ENCODE measurements around the gene BACH2.

BACH2 gene

DNA sequence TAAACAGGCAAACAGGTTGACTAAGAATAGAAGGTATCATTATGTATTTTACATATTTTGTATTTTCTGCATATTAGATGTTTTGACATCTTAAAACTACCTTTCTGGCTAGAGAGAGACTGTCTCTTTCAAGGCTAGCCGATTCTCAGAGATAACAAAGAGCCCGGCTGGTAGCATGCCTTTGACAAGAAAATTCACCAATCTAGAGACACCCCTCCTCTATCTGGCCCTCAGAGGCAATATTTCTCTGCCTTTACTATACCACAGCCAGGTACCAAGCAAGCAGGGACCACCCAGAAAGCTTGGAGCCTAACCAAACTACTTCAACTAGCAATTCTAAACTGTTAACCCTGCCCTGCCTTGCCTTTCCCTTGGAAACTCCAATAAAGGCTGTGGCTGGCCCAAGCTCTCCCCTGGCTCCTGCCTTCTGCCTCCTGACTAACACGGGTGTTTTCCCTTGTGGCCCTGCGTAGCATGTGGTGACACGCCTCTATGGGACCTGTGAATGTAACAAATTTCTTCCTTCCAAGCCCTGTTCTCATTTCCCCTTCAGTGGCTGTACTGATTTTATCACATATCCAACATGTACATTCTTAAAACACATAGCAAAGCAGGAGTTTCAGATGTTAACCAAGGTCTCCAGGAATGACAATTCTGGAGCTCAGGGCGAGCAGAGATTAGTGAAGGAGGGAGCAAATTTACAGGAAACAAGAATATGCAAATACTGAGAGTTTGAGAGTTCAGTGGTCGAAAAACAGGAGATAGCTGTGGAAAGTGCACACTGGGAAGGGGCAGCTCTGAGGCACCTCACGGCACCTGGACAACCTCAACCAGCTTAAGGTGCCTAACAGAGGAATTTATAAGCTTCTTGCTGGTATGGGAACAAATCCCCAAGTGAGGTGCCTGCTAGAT is 120.8 kb downstream of the BACH2 start:
- Histone ChIP-seq H3K27me3 (ENCODE audit: low read length) (no peaks in the 10 kb centered on the region), H3K79me2 (ENCODE audit: insufficient read depth, low read length) (no peaks in the 10 kb centered on the region), H3K4me2 (ENCODE audit: low read depth, low read length, poor library complexity, severe bottlenecking) (peak overlapping the region; percentile 15)

DNA sequence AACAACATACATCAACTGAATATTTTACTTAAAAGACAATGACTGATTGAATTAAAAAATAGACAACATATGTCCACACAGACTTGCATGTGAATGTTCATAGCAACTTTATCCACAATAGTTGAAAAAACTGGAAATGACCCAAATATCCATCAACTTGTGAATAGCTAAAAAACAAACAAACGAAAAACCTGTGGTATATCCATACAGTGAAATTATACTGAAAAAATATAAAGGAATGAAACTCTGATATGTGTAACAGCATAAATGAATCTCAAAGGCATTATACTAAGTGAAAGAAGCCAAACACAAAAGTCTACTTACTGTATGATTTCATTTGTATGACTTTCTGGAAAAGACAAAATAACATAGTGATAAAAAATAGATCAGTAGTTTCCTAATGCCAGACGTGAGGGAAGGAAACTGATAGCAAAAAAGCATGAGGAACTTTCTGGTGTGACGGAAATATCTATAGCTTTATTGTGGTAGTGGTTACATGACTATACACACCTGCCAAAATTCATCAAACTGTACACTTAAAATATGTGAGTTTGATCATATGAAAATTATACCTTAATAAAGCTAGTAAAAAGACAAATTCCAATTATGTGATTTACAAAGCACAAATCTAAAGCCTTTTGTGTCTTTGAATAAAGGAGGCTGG is 123.2 kb downstream of the BACH2 start:
- H3K27ac ChIP-seq (ENCODE audit: low read depth, low read length) = no peak overlapping the region
- H2AFZ ChIP-seq (ENCODE audit: low read depth, low read length, severe bottlenecking) = no peak overlapping the region
- H4K20me1 ChIP-seq (ENCODE audit: low read depth, low read length) = no peaks in the 10 kb centered on the region
- no peak overlapping the region for H3K4me2 ChIP-seq (ENCODE audit: low read depth, low read length, poor library complexity, severe bottlenecking)
- H3K9me2 ChIP-seq (replicated peaks; ENCODE audit: insufficient read depth, low read length) = no peaks in the 10 kb centered on the region
- H3K9me3 ChIP-seq (ENCODE audit: insufficient read depth, low read length) = no peaks in the 10 kb centered on the region
- H3K27me3 ChIP-seq (ENCODE audit: low read length) = no peaks in the 10 kb centered on the region
- TF ChIP-seq, protein P1, sequence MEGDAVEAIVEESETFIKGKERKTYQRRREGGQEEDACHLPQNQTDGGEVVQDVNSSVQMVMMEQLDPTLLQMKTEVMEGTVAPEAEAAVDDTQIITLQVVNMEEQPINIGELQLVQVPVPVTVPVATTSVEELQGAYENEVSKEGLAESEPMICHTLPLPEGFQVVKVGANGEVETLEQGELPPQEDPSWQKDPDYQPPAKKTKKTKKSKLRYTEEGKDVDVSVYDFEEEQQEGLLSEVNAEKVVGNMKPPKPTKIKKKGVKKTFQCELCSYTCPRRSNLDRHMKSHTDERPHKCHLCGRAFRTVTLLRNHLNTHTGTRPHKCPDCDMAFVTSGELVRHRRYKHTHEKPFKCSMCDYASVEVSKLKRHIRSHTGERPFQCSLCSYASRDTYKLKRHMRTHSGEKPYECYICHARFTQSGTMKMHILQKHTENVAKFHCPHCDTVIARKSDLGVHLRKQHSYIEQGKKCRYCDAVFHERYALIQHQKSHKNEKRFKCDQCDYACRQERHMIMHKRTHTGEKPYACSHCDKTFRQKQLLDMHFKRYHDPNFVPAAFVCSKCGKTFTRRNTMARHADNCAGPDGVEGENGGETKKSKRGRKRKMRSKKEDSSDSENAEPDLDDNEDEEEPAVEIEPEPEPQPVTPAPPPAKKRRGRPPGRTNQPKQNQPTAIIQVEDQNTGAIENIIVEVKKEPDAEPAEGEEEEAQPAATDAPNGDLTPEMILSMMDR (IDR thresholded peaks at IDR 0.05; ENCODE audit: insufficient read depth, low read length, poor library complexity, severe bottlenecking) = no peak
- TF ChIP-seq EZH2phosphoT487 (conservative IDR thresholded peaks at IDR 0.05; ENCODE audit: low read length) = no peak
- no peaks in the 10 kb centered on the region for H3K79me2 ChIP-seq (ENCODE audit: insufficient read depth, low read length)
- no peak overlapping the region for H3K9ac ChIP-seq (ENCODE audit: low read length)
- no peak overlapping the region for H3K4me3 ChIP-seq (ENCODE audit: insufficient read depth, low read length, poor library complexity, severe bottlenecking)
- H3F3A ChIP-seq (ENCODE audit: insufficient read depth) = no peaks in the 10 kb centered on the region; the same call in 1 of the 2 replicates
- H3K36me3 ChIP-seq (ENCODE audit: low read length) = peaks cover 5% of the 10 kb centered on the region; the same call in 1 of the 2 replicates

More for the DNA sequence above, 120.8 kb downstream of the BACH2 start:
- Histone ChIP-seq H3K9me2 (replicated peaks; ENCODE audit: insufficient read depth, low read length) (no peaks in the 10 kb centered on the region), H2AFZ (ENCODE audit: low read depth, low read length, severe bottlenecking) (no peak overlapping the region), H3K9me3 (ENCODE audit: insufficient read depth, low read length) (no peaks in the 10 kb centered on the region), H4K20me1 (ENCODE audit: low read depth, low read length) (no peaks in the 10 kb centered on the region), H3K27ac (ENCODE audit: low read depth, low read length) (no peak overlapping the region), H3K4me3 (ENCODE audit: insufficient read depth, low read length, poor library complexity, severe bottlenecking) (no peak overlapping the region), H3K36me3 (ENCODE audit: low read length) (peaks cover 8% of the 10 kb centered on the region; the same call in 1 of the 2 replicates), H3K9ac (ENCODE audit: low read length) (0 out of 2 replicates have a peak overlapping the region, but pooled peaks have one; percentile 0), H3F3A (ENCODE audit: insufficient read depth) (peaks cover 8% of the 10 kb centered on the region; the same call in 1 of the 2 replicates)
- TF ChIP-seq, protein P1 (IDR thresholded peaks at IDR 0.05; ENCODE audit: insufficient read depth, low read length, poor library complexity, severe bottlenecking) = no peak
- TF ChIP-seq EZH2phosphoT487 (conservative IDR thresholded peaks at IDR 0.05; ENCODE audit: low read length) = no peak

DNA sequence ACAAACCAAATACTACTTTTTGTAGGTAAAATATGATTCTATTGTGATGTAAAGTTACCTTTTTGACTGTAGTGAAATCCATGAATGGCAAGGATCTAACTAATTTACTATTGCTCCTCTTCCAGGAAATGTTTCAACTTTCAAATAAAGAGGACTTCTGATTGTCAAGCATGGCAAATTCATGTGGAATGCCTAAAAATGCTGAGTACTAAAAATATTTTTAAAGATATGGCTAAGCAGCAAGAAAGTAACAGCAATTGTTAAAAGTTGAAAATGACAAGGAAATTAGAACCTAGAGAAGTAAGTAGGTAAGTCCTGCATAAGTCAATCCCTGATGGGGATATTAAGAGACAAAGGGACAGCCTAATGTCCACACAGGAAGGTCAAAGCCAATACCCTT is 126.0 kb downstream of the BACH2 start:
- no peaks in the 10 kb centered on the region for H3K27me3 ChIP-seq (ENCODE audit: low read length)
- H3K4me3 ChIP-seq (ENCODE audit: insufficient read depth, low read length, poor library complexity, severe bottlenecking) = no peak overlapping the region
- H3K79me2 ChIP-seq (ENCODE audit: insufficient read depth, low read length) = no peaks in the 10 kb centered on the region

More for the DNA sequence above, 126.0 kb downstream of the BACH2 start:
- Histone ChIP-seq H3F3A (ENCODE audit: insufficient read depth) (no peaks in the 10 kb centered on the region; the same call in 1 of the 2 replicates), H4K20me1 (ENCODE audit: low read depth, low read length) (no peaks in the 10 kb centered on the region), H3K9me3 (ENCODE audit: insufficient read depth, low read length) (no peaks in the 10 kb centered on the region), H3K36me3 (ENCODE audit: low read length) (peaks cover 5% of the 10 kb centered on the region; the same call in 1 of the 2 replicates), H3K9ac (ENCODE audit: low read length) (no peak overlapping the region), H3K9me2 (replicated peaks; ENCODE audit: insufficient read depth, low read length) (no peaks in the 10 kb centered on the region), H3K4me2 (ENCODE audit: low read depth, low read length, poor library complexity, severe bottlenecking) (no peak overlapping the region), H2AFZ (ENCODE audit: low read depth, low read length, severe bottlenecking) (no peak overlapping the region), H3K27ac (ENCODE audit: low read depth, low read length) (no peak overlapping the region)
- TF ChIP-seq, protein P1 (IDR thresholded peaks at IDR 0.05; ENCODE audit: insufficient read depth, low read length, poor library complexity, severe bottlenecking) = no peak
- no peak for TF ChIP-seq EZH2phosphoT487 (conservative IDR thresholded peaks at IDR 0.05; ENCODE audit: low read length)
